Peyer's patch (tissue), 4 donors: ENCODE results near the gene CDYL. TPM values are rescaled to one million over a fixed set of nuclear protein-coding genes. Genes with fewer than 3 reads are reported as not detected.

Experiments used
- DNase-seq, 3 donors: peaks; one replicate each; pipeline ENCODE4 v3.0.0-alpha.2; 2017 to 2019
- H3K27ac ChIP-seq, 4 donors: fragments of 200-600 bp; sonication (generic); one replicate each; pipeline ENCODE4 v1.5.1; 2016 to 2019
- H3K27me3 ChIP-seq, 2 donors: fragments of 200-600 bp; sonication (generic); one replicate each; pipeline ENCODE4 v1.5.1; 2019
- H3K36me3 ChIP-seq, 3 donors: fragments of 200-600 bp; sonication (generic); one replicate each; pipeline ENCODE4 v1.5.1; 2016 to 2019
- H3K4me1 ChIP-seq, 4 donors: fragments of 200-600 bp; sonication (generic); one replicate each; pipeline ENCODE4 v1.5.1; 2016 to 2019
- H3K4me3 ChIP-seq, 4 donors: fragments of 200-600 bp; sonication (generic); 1 replicate in 3 of 4; 2 replicates in 1 of 4; pipeline ENCODE4 v1.5.1; 2016 to 2019; ENCODE audit warnings: mild to moderate bottlenecking in 1 of 4
- H3K9me3 ChIP-seq, 4 donors: fragments of 200-600 bp; sonication (generic); one replicate each; pipeline ENCODE4 v1.5.1; 2016 to 2019; ENCODE audit warnings: mild to moderate bottlenecking in 1 of 4
- CTCF ChIP-seq, 6 experiments: fragments of 450-650 bp in 4 of 6; fragments of 200-600 bp in 2 of 6; sonication (generic) in 1 of 6; IDR thresholded peaks; one replicate each; pipeline ENCODE4 v1.5.1; 2017 to 2019; ENCODE audit warnings: antibody characterized with exemption in 6 of 6, mild to moderate bottlenecking in 3 of 6, moderate library complexity in 1 of 6
- POLR2A ChIP-seq, 2 donors: fragments of 450-650 bp; IDR thresholded peaks; one replicate each; pipeline ENCODE4 v1.5.1; 2017; ENCODE audit warnings: antibody characterized with exemption in 2 of 2, mild to moderate bottlenecking in 2 of 2, moderate library complexity in 2 of 2
- total RNA-seq, 4 donors: library from RNA; depleted of rRNA; stranded (reverse); fragments of >200 nt; gene quantifications; one replicate each; pipeline ENCODE4 v1.1.0, GENCODE V29; 2016

Gene CDYL
- total RNA-seq, 4 donors from 2014 or later: 31.2 to 77.6 (median 35.2) TPM

DNA sequence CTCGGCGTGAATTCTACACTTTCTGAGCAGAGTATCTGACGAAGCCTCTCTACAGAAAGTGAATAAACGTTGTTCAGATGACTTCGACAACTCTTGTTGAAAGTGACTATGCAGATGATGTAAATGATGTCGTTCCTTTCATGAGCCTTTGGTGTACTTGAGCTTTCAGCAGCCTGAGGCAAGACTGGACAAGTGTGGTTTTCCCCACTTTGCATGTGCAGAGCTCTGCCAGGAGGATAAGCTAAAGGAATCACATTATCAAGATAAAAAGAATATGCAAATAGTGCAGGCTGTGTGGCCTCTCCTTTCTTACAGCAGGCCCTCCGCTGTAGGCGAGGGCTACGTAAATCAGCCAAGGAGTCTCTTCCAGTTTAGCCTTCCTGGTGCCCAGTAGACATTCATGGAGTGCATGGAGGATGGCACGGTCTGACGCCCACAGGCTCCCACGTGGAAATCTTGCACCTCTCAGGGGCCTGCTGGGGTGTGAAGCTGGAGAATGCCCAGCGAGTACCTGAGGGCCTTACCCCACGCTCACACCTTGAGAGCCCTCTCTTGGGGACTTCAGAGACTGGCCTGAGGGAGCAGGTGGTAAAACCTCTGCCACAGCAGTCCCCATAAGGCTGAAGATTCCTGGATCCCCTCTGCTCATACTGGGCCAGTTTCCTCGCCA, 172.7 kb downstream of the CDYL start:
- DNase-seq: no peak
- Histone ChIP-seq H3K4me3 (no peak overlapping the region), H3K36me3 (peaks cover 0 to 60% (median 0%) of the 10 kb centered on the region in 3 donors)

GRCh38 chr6:4950076-4950475, 173.9 kb downstream of the CDYL start:
- TF ChIP-seq POLR2A (IDR thresholded peaks at IDR 0.05) (no peak), CTCF (IDR thresholded peaks at IDR 0.05) (no peak)
- H3K9me3 ChIP-seq: no peaks in the 10 kb centered on the region
- H3K36me3 ChIP-seq: peaks cover 0 to 55% (median 0%) of the 10 kb centered on the region in 3 donors
- H3K4me3 ChIP-seq: no peak overlapping the region
- H3K4me1 ChIP-seq: no peaks in the 10 kb centered on the region
- H3K27ac ChIP-seq: no peak overlapping the region
- DNase-seq: no peak
- H3K27me3 ChIP-seq: no peaks in the 10 kb centered on the region

More for the DNA sequence above, 172.7 kb downstream of the CDYL start:
- no peak for TF ChIP-seq CTCF (IDR thresholded peaks at IDR 0.05)
- no peak overlapping the region for H3K27ac ChIP-seq
- H3K9me3 ChIP-seq: no peaks in the 10 kb centered on the region
- no peaks in the 10 kb centered on the region for H3K4me1 ChIP-seq
- no peaks in the 10 kb centered on the region for H3K27me3 ChIP-seq

DNA sequence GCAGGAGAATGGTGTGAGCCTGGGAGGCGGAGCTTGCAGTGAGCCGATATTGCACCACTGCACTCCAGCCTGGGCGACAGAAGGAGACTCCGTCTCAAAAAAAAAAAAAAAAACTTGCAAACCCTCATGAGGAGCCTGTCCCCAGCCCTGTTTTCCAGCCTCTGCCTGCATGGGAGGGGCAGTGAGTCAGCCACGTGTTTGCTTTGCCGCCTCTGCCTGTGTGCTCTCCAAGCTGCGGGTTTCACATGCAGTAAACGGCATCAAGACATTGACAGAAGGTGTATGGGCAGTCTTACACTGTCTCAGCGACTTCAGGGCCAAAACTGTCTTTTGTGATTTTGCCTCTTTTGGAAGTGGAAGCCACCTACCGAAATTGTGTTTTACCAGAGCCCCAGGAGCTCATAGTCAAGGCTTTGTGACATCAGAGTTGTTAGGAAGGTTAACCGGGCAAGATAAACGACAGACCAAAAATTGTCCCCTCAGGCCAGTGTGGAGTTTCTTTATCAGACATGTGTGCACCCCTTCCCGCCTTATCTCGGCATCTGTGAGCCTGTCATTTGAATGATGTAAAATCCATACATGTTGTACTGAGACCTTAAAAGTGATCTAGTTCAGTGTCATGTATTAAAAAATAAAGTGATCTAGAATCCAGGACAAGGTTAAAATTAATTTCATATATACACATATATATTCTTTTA, 174.8 kb downstream of the CDYL start:
- no peak for DNase-seq
- no peaks in the 10 kb centered on the region for H3K4me1 ChIP-seq
- TF ChIP-seq POLR2A (IDR thresholded peaks at IDR 0.05): no peak
- no peak for TF ChIP-seq CTCF (IDR thresholded peaks at IDR 0.05)
- H3K36me3 ChIP-seq: peaks cover 0 to 46% (median 0%) of the 10 kb centered on the region in 3 donors
- no peaks in the 10 kb centered on the region for H3K9me3 ChIP-seq
- H3K4me3 ChIP-seq: no peak overlapping the region
- no peaks in the 10 kb centered on the region for H3K27me3 ChIP-seq
- no peak overlapping the region for H3K27ac ChIP-seq

DNA sequence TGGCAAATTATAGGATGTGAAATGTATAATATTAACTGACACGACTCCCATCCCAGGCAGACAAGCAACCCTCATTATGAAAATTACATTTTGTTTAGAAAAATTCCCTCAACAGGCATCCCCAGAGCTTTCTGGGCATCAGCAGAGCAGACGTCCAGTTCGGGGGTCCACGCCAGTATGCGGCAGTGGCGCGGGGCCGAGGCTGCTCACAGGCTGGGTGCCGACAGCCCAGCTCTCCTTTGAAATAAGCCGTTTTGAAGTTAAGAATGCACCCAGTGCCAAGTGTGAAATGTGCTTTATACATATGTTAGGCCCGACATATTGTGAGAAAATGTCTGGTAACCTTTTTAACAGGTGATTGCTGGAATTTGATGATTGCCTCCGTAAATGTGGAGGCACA, 177.2 kb downstream of the CDYL start:
- TF ChIP-seq POLR2A (IDR thresholded peaks at IDR 0.05): no peak
- no peak for TF ChIP-seq CTCF (IDR thresholded peaks at IDR 0.05)
- H3K9me3 ChIP-seq: no peaks in the 10 kb centered on the region
- H3K27ac ChIP-seq: no peak overlapping the region
- DNase-seq: no peak
- no peak overlapping the region for H3K4me3 ChIP-seq
- peaks cover 0 to 37% (median 0%) of the 10 kb centered on the region in 3 donors for H3K36me3 ChIP-seq
- no peaks in the 10 kb centered on the region for H3K27me3 ChIP-seq
- H3K4me1 ChIP-seq: no peaks in the 10 kb centered on the region

DNA sequence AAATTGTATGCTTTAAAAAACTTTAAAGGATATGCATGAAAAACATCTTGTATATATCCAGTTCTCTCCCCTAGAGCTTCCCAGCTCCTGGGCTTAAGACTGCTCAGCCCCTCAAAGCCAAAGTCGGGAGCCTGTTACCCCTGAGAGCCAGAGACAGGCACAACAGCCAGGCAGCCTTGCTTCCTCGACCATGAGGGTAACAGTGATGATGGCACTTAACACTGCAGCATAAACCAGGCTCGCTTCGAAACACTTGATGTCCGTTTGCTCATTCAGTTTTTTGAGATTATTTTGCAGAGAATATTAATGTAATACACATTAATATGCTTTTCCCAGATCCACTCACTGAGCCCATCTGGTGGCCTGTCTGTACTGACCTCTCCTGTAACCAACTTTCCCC, 180.4 kb downstream of the CDYL start:
- Histone ChIP-seq H3K9me3 (no peaks in the 10 kb centered on the region), H3K27me3 (no peaks in the 10 kb centered on the region), H3K36me3 (peaks cover 0 to 27% (median 0%) of the 10 kb centered on the region in 3 donors), H3K27ac (no peak overlapping the region), H3K4me1 (no peaks in the 10 kb centered on the region), H3K4me3 (no peak overlapping the region)
- no peak for DNase-seq
- TF ChIP-seq POLR2A (IDR thresholded peaks at IDR 0.05): no peak
- no peak for TF ChIP-seq CTCF (IDR thresholded peaks at IDR 0.05)
